Heart right ventricle (tissue), 16 donors: ENCODE results near the gene SLC2A4RG. TPM values are rescaled to one million over a fixed set of nuclear protein-coding genes. Genes with fewer than 3 reads are reported as not detected.
A peak's percentile ranks its signal among the peaks of the same experiment; 100 is the strongest.

ENCODE experiments used
- ATAC-seq, 8 donors: fragments of 200-7000 bp; cut with Tn5 transposase; one replicate each; pipeline ENCODE4 v1.9.1; 2020; ENCODE audit warnings: mild to moderate bottlenecking in 8 of 8, moderate library complexity in 8 of 8, moderate number of reproducible peaks in 1 of 8
- DNase-seq, 2 donors: peaks; one replicate each; pipeline ENCODE4 v3.0.0-alpha.2; 2020
- H3K27ac ChIP-seq, 10 donors: fragments of 200-600 bp; sonication (generic) in 2 of 10; one replicate each; pipeline versions ENCODE4 v1.5.0 to v1.8.0; 2020 to 2022; ENCODE audit warnings: mild to moderate bottlenecking in 3 of 10
- H3K27me3 ChIP-seq, 7 donors: fragments of 200-600 bp; one replicate each; pipeline ENCODE4 v1.8.0; 2021 to 2022; ENCODE audit warnings: mild to moderate bottlenecking in 2 of 7
- H3K36me3 ChIP-seq, 9 donors: fragments of 200-600 bp; sonication (generic) in 1 of 9; one replicate each; pipeline versions ENCODE4 v1.5.0 to v1.8.0; 2020 to 2022; ENCODE audit warnings: mild to moderate bottlenecking in 2 of 9
- H3K4me1 ChIP-seq, 9 donors: fragments of 200-600 bp; sonication (generic) in 1 of 9; one replicate each; pipeline versions ENCODE4 v1.5.0 to v1.8.0; 2020 to 2022; ENCODE audit warnings: mild to moderate bottlenecking in 4 of 9
- H3K4me3 ChIP-seq, 10 donors: fragments of 200-600 bp; sonication (generic) in 2 of 10; one replicate each; pipeline versions ENCODE4 v1.5.0 to v1.8.0; 2020 to 2022; ENCODE audit warnings: mild to moderate bottlenecking in 7 of 10, moderate library complexity in 2 of 10
- H3K9me3 ChIP-seq, 11 donors: fragments of 200-600 bp in 10 of 11; sonication (generic) in 2 of 11; one replicate each; pipeline versions ENCODE4 v1.5.0 to v1.8.0; 2013 to 2022; ENCODE audit warnings: mild to moderate bottlenecking in 2 of 11, control low read depth in 1 of 11, moderate library complexity in 1 of 11
- WGBS, 2 donors: extraction: QIAGEN DNeasy Blood & Tissue Kit; methylation state at CpG; one replicate each; pipeline ENCODE4 v1.1.7; 2013; ENCODE audit warnings: inconsistent platforms in 1 of 2; 5-methylcytosine and 5-hydroxymethylcytosine counted together
- intact Hi-C, 10 donors: fragments of 100-400 bp; cut with DNase I; formaldehyde crosslinking; loops; one replicate each; pipeline versions ENCODE4 v1.11.1 to v1.14.2; 2022
- polyA plus RNA-seq, 2 donors: library from polyadenylated mRNA; stranded (reverse); fragments of 200-250 nt; gene quantifications; one replicate each; pipeline ENCODE4 v1.2.3, GENCODE V29; 2013
- total RNA-seq, 10 donors: library from RNA; stranded (reverse); fragmentation: NEBNext Ultra II Directional in 3 of 10; extraction: Animal tissue kit (Norgen Biotek cat#: 25700) in 3 of 10; gene quantifications; one replicate each; pipeline versions ENCODE4 v1.2.1 to v1.2.4, GENCODE V29; 2021 to 2023
- TF ChIP-seq, protein P1 (sequence below), 9 donors: fragments of 200-600 bp; sonication (generic) in 2 of 9; IDR thresholded peaks; one replicate each; pipeline versions ENCODE4 v1.5.0 to v1.8.0; 2021 to 2022; ENCODE audit warnings: antibody characterized with exemption in 9 of 9, mild to moderate bottlenecking in 5 of 9, moderate library complexity in 1 of 9
- donor health status: Arrhythmogenic right ventricular cardiomyopathy.
- donor health status: ischemic (EF 13 %, LVEDD 7.1; RV severe dilation, severe dysfunction).
- donor health status: healthy with polysubstance abuse.
- donor health status: DM: no; HTN: yes; CAD: no.
- donor health status: DM: no; HTN: no; CAD: no.
- donor health status: ischemic (EF 25% LVEDD 6.9; RV normal size, moderate dysfunction).
- donor health status: ischemic (EF 25% LVEDD 5.7; RV mildly dilated, moderate dysfunction).
- donor health status: healthy.
- donor health status: DM: yes; HTN: yes; CAD: no.
- donor health status: Ischemic cardiomyopathy.
- donor health status: ischemic (EF 35%, LVEDD 5.7; RV mildly dilated, moderate dysfunction).
- donor health status: nonischemic (EF 11% LVEDD 7.7; RV severe dilation, severe dysfunction).
- donor health status: DM: yes; HTN: yes; CAD: no.
- donor health status: PGD.
- donor health status: ischemic (EF 29% LVEDD 5.4; RV normal size, mild dysfunction).
- donor health status: nonischemic (EF 23%, LVEDD 6.1; RV moderate dilation, normal function).

SLC2A4RG gene
- total and polyA plus RNA-seq, 12 donors = 36.3 to 114 (median 76.8) TPM

DNA sequence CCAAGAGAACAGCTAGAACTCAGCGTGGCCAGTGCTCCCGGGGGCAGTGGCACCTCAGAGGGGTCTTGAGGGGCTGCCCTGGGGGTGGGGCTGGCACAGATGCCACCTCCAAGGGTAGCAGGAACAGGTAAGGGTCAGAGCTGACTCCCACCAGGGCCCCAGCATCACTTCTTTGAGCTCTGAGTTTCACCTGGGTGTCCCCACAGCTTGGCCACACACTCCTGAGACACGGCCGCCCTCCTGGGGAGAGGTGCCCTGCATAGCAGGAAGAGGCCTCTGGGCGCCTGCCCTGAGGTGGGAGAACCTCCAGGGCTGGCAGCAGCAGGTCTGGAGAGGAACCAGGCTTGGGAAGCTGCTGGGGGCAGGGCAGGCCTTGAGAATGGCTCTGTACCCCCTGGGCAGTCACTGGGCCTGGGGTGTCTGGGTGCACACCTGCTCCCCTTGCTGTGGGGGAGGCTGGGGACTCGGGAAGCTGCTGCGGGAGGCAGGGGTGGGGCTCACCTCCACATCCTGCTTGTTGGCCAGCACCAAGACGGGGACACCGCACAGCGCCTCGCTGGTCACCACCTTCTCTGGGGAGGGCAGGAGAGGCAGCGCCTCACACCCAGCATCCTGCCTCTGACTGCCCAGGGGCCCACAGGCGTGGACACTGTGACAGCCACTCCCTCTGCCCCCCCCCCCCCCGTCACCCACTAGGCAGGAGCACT is 38.1 kb upstream of the SLC2A4RG start:
- Histone ChIP-seq H3K4me1 (peaks cover 20 to 54% (median 42%) of the 10 kb centered on the region in 9 donors), H3K27me3 (no peaks in the 10 kb centered on the region), H3K27ac (peak overlapping the region in 4 of 10 donors; percentile 15 to 93 (median 56)), H3K36me3 (peaks cover 0 to 81% (median 20%) of the 10 kb centered on the region in 9 donors), H3K4me3 (no peak overlapping the region), H3K9me3 (no peaks in the 10 kb centered on the region)
- 77 to 88% methylated on average over 13 to 14 of the region's 14 CpGs for WGBS, 2 donors
- ATAC-seq (no peak), DNase-seq (no peak)
- intact Hi-C loops = no loop called here
- TF ChIP-seq, protein P1, sequence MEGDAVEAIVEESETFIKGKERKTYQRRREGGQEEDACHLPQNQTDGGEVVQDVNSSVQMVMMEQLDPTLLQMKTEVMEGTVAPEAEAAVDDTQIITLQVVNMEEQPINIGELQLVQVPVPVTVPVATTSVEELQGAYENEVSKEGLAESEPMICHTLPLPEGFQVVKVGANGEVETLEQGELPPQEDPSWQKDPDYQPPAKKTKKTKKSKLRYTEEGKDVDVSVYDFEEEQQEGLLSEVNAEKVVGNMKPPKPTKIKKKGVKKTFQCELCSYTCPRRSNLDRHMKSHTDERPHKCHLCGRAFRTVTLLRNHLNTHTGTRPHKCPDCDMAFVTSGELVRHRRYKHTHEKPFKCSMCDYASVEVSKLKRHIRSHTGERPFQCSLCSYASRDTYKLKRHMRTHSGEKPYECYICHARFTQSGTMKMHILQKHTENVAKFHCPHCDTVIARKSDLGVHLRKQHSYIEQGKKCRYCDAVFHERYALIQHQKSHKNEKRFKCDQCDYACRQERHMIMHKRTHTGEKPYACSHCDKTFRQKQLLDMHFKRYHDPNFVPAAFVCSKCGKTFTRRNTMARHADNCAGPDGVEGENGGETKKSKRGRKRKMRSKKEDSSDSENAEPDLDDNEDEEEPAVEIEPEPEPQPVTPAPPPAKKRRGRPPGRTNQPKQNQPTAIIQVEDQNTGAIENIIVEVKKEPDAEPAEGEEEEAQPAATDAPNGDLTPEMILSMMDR (IDR thresholded peaks at IDR 0.05) = no peak

DNA sequence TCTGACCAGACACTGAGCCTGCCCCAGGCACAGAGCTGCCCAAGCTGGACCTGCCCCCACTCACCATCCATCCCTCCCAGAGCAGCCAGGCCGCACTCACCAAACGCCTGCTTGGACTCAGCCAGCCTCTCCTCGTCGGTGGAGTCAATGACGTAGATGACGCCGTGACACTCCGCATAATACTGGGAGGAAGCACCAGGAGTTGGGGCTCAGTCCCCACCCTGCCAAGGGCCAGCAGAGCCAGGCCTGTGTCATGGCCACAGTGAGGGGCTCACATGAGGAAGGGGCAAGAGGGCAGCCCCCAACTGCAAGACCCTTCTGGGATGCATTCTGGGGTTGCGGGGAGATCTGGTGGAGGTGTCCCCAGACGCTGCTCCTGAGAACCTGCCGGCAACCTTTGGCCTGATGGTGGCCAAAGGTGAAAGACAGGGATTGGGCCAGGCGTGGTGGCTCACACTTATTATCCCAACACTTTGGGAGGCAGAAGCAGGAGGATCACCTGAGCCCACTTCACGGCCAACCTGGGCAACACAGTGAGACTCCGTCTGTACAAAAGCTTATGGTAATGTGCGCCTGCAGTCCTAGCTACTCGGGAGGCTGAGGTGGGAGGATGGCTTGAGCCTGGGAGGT is 37.4 kb upstream of the SLC2A4RG start:
- Histone ChIP-seq H3K9me3 (no peaks in the 10 kb centered on the region), H3K27me3 (no peaks in the 10 kb centered on the region), H3K36me3 (peaks cover 0 to 82% (median 20%) of the 10 kb centered on the region in 9 donors), H3K4me1 (peaks cover 22 to 54% (median 41%) of the 10 kb centered on the region in 9 donors), H3K27ac (peak overlapping the region in 3 of 10 donors; percentile 30 to 93 (median 83)), H3K4me3 (no peak overlapping the region)
- WGBS, 2 donors = 88 to 91% methylated on average over 16 of the region's 16 CpGs
- intact Hi-C loops = no loop called here
- TF ChIP-seq, protein P1 (IDR thresholded peaks at IDR 0.05) = no peak
- no peak for DNase-seq
- ATAC-seq = no peak

DNA sequence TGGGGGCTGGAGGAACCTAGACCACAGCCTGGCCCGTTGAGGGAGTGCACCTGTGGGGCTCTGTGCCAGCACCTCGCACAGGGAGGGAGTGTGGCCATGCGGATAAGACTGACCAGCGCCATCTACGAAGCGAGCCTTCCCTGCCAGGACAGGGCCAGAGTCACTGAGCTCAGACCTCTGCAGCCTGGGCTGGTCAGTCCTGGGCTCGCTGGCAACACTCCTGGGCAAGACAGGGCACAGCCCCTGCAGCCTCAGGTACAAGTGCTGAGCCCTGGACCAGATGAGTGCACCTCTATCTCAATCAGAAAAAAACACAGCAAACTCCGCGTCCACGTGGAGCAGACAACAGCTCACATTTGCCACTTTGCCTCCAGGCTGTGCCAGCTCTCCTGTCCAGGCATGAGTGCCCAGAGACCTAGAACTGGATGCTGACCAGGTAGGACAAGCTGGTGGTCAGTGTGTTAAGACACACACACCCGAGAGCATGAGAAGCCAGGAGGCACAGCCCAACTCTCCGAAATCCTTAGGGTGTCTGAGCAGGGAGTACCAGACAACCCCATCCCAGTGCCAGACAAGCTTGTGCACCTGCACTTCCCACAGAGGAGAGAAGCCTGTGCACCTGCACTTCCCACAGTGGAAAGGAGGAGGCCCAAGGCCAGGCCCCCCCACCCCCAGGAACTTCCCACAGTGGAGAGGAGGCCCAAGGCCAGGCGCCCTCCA is 36.7 kb upstream of the SLC2A4RG start:
- intact Hi-C loops = no loop called here
- H3K4me1 ChIP-seq = peaks cover 19 to 47% (median 34%) of the 10 kb centered on the region in 9 donors
- peak overlapping the region in 1 of 10 donors; percentile 83 for H3K27ac ChIP-seq
- H3K36me3 ChIP-seq = peaks cover 0 to 74% (median 20%) of the 10 kb centered on the region in 9 donors
- H3K27me3 ChIP-seq = no peaks in the 10 kb centered on the region
- DNase-seq = no peak
- no peaks in the 10 kb centered on the region for H3K9me3 ChIP-seq
- no peak overlapping the region for H3K4me3 ChIP-seq
- 80 to 85% methylated on average over 13 of the region's 13 CpGs for WGBS, 2 donors
- ATAC-seq = no peak
- TF ChIP-seq, protein P1 (IDR thresholded peaks at IDR 0.05) = no peak

DNA sequence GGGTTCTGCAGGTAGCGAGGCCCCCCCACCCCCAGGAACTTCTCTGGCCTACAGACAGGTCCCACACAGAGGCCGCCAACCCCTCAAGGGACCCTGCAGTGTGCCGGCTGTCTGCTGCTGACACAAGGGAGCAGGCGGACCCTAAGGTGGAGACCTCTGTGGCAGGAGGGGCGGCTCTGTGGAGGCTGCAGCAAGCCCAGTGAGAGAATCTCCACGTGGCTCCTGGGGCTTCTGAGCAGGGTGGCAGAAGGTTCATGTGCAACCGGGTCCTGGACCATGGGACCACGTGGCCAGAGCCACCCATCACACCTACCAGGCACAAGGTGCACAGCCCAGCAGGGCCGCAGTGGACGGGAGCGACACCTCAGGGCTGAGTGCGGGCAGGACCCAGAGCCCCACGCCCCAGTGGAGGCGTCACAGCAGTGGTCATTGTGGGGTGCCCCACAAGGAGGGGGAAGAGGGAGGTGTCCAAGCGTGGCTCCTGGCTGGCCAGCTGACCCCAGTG is 36.1 kb upstream of the SLC2A4RG start:
- H3K27me3 ChIP-seq = no peaks in the 10 kb centered on the region
- 90 to 94% methylated on average over 15 of the region's 15 CpGs for WGBS, 2 donors
- intact Hi-C loops = no loop called here
- no peak overlapping the region for H3K27ac ChIP-seq
- no peak overlapping the region for H3K4me3 ChIP-seq
- TF ChIP-seq, protein P1 (IDR thresholded peaks at IDR 0.05) = no peak
- no peak for DNase-seq
- peaks cover 16 to 43% (median 31%) of the 10 kb centered on the region in 9 donors for H3K4me1 ChIP-seq
- H3K36me3 ChIP-seq = peaks cover 0 to 70% (median 20%) of the 10 kb centered on the region in 9 donors
- no peaks in the 10 kb centered on the region for H3K9me3 ChIP-seq
- ATAC-seq = no peak
